ENCODE data around the gene ADGRV1.

DNA sequence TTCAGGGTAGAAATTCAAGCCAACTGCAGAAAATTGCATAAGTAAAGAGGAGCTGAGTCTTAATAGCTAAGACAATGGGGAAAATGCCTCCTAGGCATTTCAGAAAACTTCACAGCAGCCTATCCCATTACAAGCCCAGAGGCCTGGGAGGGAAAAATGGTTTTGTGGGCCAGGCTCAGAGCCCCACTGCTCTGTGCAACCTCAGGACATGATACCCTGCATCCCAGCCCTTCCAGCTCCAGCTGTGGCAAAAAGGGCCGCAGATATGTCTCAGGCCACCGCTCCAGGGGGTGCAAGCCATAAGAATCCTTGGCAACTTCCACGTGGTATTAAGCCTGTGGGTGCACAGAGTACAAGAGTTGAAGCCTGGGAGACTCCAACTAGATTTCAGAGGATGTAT, 437.5 kb downstream of the ADGRV1 start:
- no peak for TF ChIP-seq YY1 (IDR thresholded peaks at IDR 0.05; ENCODE audit: insufficient read depth, insufficient read length)
- no peak for TF ChIP-seq ZNF274 (IDR thresholded peaks at IDR 0.05; ENCODE audit: low read depth, low read length)
- no peak for TF ChIP-seq SUZ12 (IDR thresholded peaks at IDR 0.05; ENCODE audit: extremely low read depth, insufficient read depth, insufficient read length)
